Activated B cell treated with CpG ODN at 0.5 μM for 24 hours (primary cell): Measurements from ENCODE around the gene PVR. TPM values are rescaled to one million over a fixed set of nuclear protein-coding genes. Genes with fewer than 3 reads are reported as not detected.
"Not testable (repeated sequence)": the region's sequence is repeated elsewhere in the genome, so short reads cannot be mapped to it uniquely, and the experiment has no call there.

Experiments used
- ATAC-seq: fragments of 200-7000 bp; cut with Tn5 transposase; one replicate; pipeline ENCODE4 v1.10.0; 2021; ENCODE audit warnings: low read depth, mild to moderate bottlenecking, moderate library complexity
- CTCF ChIA-PET: fragments of 350-600 bp; sonication (Branson Sonifier 250); formaldehyde crosslinking; loops from one replicate; lab custom pipeline; 2021; ENCODE audit warnings: antibody characterized with exemption; lab: Charles Lee
- POLR2A ChIA-PET: fragments of 350-600 bp; sonication (Branson Sonifier 250); formaldehyde crosslinking; loops from one replicate; lab custom pipeline; 2021; ENCODE audit warnings: antibody characterized with exemption; lab: Charles Lee
- DNase-seq: peaks from one replicate; pipeline ENCODE4 v3.0.0; 2022
- H3K27ac Mint-ChIP-seq: one replicate; pipeline ENCODE4 v1.8.0; 2020; ENCODE audit warnings: mixed read lengths
- H3K27me3 Mint-ChIP-seq: one replicate; pipeline ENCODE4 v1.8.0; 2021; ENCODE audit warnings: mixed read lengths
- H3K36me3 Mint-ChIP-seq: one replicate; pipeline ENCODE4 v1.8.0; 2021; ENCODE audit warnings: low read depth, mixed read lengths
- H3K4me1 Mint-ChIP-seq: one replicate; pipeline ENCODE4 v1.8.0; 2021; ENCODE audit warnings: mixed read lengths
- H3K4me3 Mint-ChIP-seq: one replicate; pipeline ENCODE4 v1.8.0; 2020; ENCODE audit warnings: mild to moderate bottlenecking, mixed read lengths
- H3K9me3 Mint-ChIP-seq: one replicate; pipeline ENCODE4 v1.8.0; 2020; ENCODE audit warnings: mixed read lengths
- intact Hi-C: fragments of 100-400 bp; cut with micrococcal nuclease; formaldehyde crosslinking; loops from one replicate; pipeline ENCODE4 v1.15.1; 2024
- total RNA-seq: library from RNA; stranded (reverse); gene quantifications from 2 replicates; pipeline ENCODE4 v1.2.3, GENCODE V29; 2022
- TF ChIP-seq, protein P1 (sequence below): fragments of 200-600 bp; IDR thresholded peaks from one replicate; pipeline ENCODE4 v1.8.0; 2022; ENCODE audit warnings: antibody characterized with exemption, mild to moderate bottlenecking

PVR gene
- total RNA-seq, 1 donor from 2014 or later: not detected

GRCh38 chr19:44668985-44669764 lies 25.5 kb downstream of the PVR start:
- ChIA-PET POLR2A (no interaction called here), CTCF (interaction anchor here (0.5 kb wide), 1 partner anchor 55 kb away, joined by 3 read pairs; no protein-coding TSS in a partner anchor)
- H3K4me3 Mint-ChIP-seq: no peak overlapping the region
- H3K36me3 Mint-ChIP-seq: no peaks in the 10 kb centered on the region
- TF ChIP-seq, protein P1, sequence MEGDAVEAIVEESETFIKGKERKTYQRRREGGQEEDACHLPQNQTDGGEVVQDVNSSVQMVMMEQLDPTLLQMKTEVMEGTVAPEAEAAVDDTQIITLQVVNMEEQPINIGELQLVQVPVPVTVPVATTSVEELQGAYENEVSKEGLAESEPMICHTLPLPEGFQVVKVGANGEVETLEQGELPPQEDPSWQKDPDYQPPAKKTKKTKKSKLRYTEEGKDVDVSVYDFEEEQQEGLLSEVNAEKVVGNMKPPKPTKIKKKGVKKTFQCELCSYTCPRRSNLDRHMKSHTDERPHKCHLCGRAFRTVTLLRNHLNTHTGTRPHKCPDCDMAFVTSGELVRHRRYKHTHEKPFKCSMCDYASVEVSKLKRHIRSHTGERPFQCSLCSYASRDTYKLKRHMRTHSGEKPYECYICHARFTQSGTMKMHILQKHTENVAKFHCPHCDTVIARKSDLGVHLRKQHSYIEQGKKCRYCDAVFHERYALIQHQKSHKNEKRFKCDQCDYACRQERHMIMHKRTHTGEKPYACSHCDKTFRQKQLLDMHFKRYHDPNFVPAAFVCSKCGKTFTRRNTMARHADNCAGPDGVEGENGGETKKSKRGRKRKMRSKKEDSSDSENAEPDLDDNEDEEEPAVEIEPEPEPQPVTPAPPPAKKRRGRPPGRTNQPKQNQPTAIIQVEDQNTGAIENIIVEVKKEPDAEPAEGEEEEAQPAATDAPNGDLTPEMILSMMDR: no peak
- H3K4me1 Mint-ChIP-seq: no peaks in the 10 kb centered on the region
- no peak for ATAC-seq
- H3K27ac Mint-ChIP-seq: no peak overlapping the region
- H3K9me3 Mint-ChIP-seq: peaks cover 3% of the 10 kb centered on the region
- no peak for DNase-seq
- intact Hi-C loops: no loop called here
- H3K27me3 Mint-ChIP-seq: peaks cover 6% of the 10 kb centered on the region

- intact Hi-C loops, H3K4me3 Mint-ChIP-seq, H3K9me3 Mint-ChIP-seq, H3K4me1 Mint-ChIP-seq, ATAC-seq, CTCF ChIA-PET, H3K36me3 Mint-ChIP-seq, H3K27me3 Mint-ChIP-seq, H3K27ac Mint-ChIP-seq, DNase-seq, POLR2A ChIA-PET: not testable (repeated sequence)
Observed at GRCh38 chr19:44670027-44670426, 26.3 kb downstream of the PVR start.

DNA sequence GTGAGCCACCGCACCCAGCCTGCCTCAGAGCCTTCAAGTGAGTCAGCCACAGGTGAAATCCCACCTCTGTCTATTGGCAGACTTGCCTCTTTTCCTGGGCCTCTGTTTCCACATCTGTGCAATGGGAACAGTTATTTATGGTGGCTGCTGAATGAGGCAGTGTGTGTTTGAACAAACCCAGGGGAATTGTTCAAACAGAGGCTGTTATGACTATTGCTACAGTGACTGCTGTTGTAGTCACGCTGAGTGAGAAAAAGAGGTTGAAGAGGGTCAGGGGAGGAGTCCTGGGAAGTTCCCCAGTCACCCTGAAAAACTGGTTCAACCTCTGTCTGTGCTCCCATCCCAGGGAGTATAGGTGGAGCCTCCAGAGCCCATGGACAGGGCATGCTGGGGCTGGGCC lies 27.7 kb downstream of the PVR start, which contains the start of gene CEACAM19:
TSS of gene CEACAM19 (plus strand) at position 83 of the 400 bp plus-strand sequence. CDS start 450 bp downstream, outside the sequence.
- DNase-seq (no peak), ATAC-seq (no peak)
- ChIA-PET POLR2A (no interaction called here), CTCF (no interaction called here)
- H3K27me3 Mint-ChIP-seq: peaks cover 6% of the 10 kb centered on the region
- TF ChIP-seq, protein P1: no peak
- no peak within 1 kb of the TSS for H3K27ac Mint-ChIP-seq
- no peaks in the 10 kb centered on the region for H3K4me1 Mint-ChIP-seq
- H3K4me3 Mint-ChIP-seq: no peak within 1 kb of the TSS
- no peaks in the 10 kb centered on the region for H3K36me3 Mint-ChIP-seq
- peaks cover 3% of the 10 kb centered on the region for H3K9me3 Mint-ChIP-seq
- intact Hi-C loops: no loop called here

DNA sequence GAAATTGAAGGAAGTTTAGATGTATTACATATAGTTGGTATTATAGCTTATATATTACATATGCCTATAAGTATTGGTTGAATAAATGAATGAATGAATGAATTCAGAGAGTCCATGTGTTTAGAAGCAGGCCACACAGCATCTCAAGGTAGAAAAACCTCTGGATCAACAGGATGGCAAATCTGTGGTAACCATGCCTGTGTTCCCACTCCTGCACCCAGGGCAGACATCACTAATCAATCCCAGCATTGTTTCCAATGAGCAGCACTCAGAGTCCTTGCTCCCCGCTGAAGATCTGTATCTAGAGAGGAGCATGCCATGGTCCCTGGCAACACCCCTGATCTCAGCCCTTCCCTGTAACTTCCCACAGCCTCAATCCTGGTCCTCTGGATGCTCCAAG lies 28.5 kb downstream of the PVR start:
- TF ChIP-seq, protein P1: no peak
- intact Hi-C loops: no loop called here
- Mint-ChIP-seq H3K4me3 (no peak overlapping the region), H3K27ac (no peak overlapping the region), H3K27me3 (peaks cover 6% of the 10 kb centered on the region), H3K4me1 (no peaks in the 10 kb centered on the region), H3K36me3 (no peaks in the 10 kb centered on the region), H3K9me3 (peaks cover 3% of the 10 kb centered on the region)
- ATAC-seq: no peak
- ChIA-PET POLR2A (no interaction called here), CTCF (no interaction called here)
- no peak for DNase-seq

- CTCF ChIA-PET: interaction anchor here (0.8 kb wide), 1 partner anchor 19 kb away, joined by 3 read pairs; no protein-coding TSS in a partner anchor
- Mint-ChIP-seq H3K27ac (no peak overlapping the region), H3K36me3 (no peaks in the 10 kb centered on the region), H3K27me3 (peaks cover 6% of the 10 kb centered on the region), H3K4me3 (no peak overlapping the region), H3K9me3 (peaks cover 3% of the 10 kb centered on the region), H3K4me1 (no peaks in the 10 kb centered on the region)
- TF ChIP-seq, protein P1: no peak
- ATAC-seq: no peak
- no peak for DNase-seq
- intact Hi-C loops: no loop called here
- POLR2A ChIA-PET: no interaction called here
Observed at GRCh38 chr19:44673510-44673909, 29.8 kb downstream of the PVR start.
